GM12878 (cell line): ENCODE data around the gene QPRT.

Source experiments
- CREM ChIP-seq: IDR thresholded peaks from 2 replicates; pipeline ENCODE4 v1.6.1; 2014; ENCODE audit warnings: antibody characterized with exemption, low read depth
- CTCF ChIP-seq, 3 experiments: IDR thresholded peaks in 2 of 3; conservative IDR thresholded peaks in 1 of 3; 2 replicates each; pipeline ENCODE4 v1.5.1; 2011; ENCODE audit warnings: low read depth in 3 of 3, low read length in 3 of 3, mild to moderate bottlenecking in 3 of 3, control low read depth in 2 of 3, moderate library complexity in 2 of 3, inconsistent platforms in 1 of 3, mixed read lengths in 1 of 3; ENCODE audit not compliant: control insufficient read depth in 2 of 3, insufficient read depth in 1 of 3; ENCODE audit errors: extremely low read depth in 1 of 3
- POLR2AphosphoS5 ChIP-seq: IDR thresholded peaks from 2 replicates; pipeline ENCODE4 v1.6.1; 2011; ENCODE audit warnings: mild to moderate bottlenecking, low read length, inconsistent platforms
- RAD21 ChIP-seq: IDR thresholded peaks from 2 replicates; pipeline ENCODE4 v1.6.1; 2011; ENCODE audit warnings: mild to moderate bottlenecking, low read depth, low read length, moderate library complexity; ENCODE audit not compliant: insufficient read depth
- TAF1 ChIP-seq: IDR thresholded peaks from 2 replicates; pipeline ENCODE4 v1.6.1; 2011; ENCODE audit warnings: mild to moderate bottlenecking, low read depth, low read length, borderline replicate concordance
- ZNF622 ChIP-seq: fragments of 450-650 bp; IDR thresholded peaks from 2 replicates; pipeline ENCODE4 v1.6.1; 2017; ENCODE audit warnings: mild to moderate bottlenecking, inconsistent platforms
- TF ChIP-seq, protein P1 (sequence below): IDR thresholded peaks from 2 replicates; pipeline ENCODE4 v1.6.1; 2012; ENCODE audit warnings: low read length, inconsistent platforms
- TF ChIP-seq, protein P2 (sequence below): fragments of 450-650 bp; IDR thresholded peaks from 2 replicates; pipeline ENCODE4 v1.6.1; 2017; ENCODE audit warnings: mild to moderate bottlenecking, low read depth, inconsistent platforms; ENCODE audit not compliant: poor library complexity, severe bottlenecking

DNA sequence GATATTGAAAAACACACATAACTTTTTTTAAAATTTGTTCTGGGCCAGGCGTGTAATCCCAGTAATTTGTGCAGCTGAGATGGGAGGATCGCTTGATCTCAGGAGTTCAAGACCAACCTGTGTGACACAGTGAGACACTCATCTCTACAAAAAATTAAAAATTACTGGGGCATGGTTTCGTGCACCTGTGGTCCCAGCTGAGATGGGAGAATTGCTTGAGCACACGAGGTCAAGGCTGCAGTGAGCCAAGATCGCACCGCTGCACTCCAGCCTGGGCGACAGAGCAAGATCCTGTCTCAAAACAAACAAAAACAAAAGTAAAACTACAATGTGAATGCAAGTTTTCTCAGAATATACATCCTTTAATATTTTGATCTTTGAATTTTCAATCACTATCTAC, 51.7 kb downstream of the QPRT start:
- no peak for TF ChIP-seq ZNF622
- no peak for TF ChIP-seq CTCF (IDR thresholded peaks at IDR 0.05 in 2 of 3, conservative IDR thresholded peaks at IDR 0.05 in 1 of 3; ENCODE audit: control insufficient read depth in 2 of 3, extremely low read depth in 1 of 3, insufficient read depth in 1 of 3, low read depth in 3 of 3, low read length in 3 of 3)
- no peak for TF ChIP-seq CREM
- no peak for TF ChIP-seq POLR2AphosphoS5
- TF ChIP-seq RAD21 = no peak
- no peak for TF ChIP-seq TAF1
- TF ChIP-seq, protein P1, sequence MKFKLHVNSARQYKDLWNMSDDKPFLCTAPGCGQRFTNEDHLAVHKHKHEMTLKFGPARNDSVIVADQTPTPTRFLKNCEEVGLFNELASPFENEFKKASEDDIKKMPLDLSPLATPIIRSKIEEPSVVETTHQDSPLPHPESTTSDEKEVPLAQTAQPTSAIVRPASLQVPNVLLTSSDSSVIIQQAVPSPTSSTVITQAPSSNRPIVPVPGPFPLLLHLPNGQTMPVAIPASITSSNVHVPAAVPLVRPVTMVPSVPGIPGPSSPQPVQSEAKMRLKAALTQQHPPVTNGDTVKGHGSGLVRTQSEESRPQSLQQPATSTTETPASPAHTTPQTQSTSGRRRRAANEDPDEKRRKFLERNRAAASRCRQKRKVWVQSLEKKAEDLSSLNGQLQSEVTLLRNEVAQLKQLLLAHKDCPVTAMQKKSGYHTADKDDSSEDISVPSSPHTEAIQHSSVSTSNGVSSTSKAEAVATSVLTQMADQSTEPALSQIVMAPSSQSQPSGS = no peak
- TF ChIP-seq, protein P2, sequence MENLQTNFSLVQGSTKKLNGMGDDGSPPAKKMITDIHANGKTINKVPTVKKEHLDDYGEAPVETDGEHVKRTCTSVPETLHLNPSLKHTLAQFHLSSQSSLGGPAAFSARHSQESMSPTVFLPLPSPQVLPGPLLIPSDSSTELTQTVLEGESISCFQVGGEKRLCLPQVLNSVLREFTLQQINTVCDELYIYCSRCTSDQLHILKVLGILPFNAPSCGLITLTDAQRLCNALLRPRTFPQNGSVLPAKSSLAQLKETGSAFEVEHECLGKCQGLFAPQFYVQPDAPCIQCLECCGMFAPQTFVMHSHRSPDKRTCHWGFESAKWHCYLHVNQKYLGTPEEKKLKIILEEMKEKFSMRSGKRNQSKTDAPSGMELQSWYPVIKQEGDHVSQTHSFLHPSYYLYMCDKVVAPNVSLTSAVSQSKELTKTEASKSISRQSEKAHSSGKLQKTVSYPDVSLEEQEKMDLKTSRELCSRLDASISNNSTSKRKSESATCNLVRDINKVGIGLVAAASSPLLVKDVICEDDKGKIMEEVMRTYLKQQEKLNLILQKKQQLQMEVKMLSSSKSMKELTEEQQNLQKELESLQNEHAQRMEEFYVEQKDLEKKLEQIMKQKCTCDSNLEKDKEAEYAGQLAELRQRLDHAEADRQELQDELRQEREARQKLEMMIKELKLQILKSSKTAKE = no peak
